Left lung (tissue), 10 donors: Measurements from ENCODE around the gene AHSA1. TPM values are rescaled to one million over a fixed set of nuclear protein-coding genes. Genes with fewer than 3 reads are reported as not detected.

Source experiments
- ATAC-seq: fragments of 200-7000 bp; cut with Tn5 transposase; one replicate; pipeline ENCODE4 v1.9.1; 2020; ENCODE audit warnings: moderate library complexity
- DNase-seq, 4 donors: peaks; one replicate each; pipeline ENCODE4 v3.0.0-alpha.2; 2013 to 2020
- H3K27ac ChIP-seq, 2 donors: fragments of 200-600 bp; sonication (generic) in 1 of 2; one replicate each; pipeline versions ENCODE4 v1.5.0 to v1.8.0; 2020 to 2021
- H3K27me3 ChIP-seq, 2 donors: fragments of 200-600 bp; sonication (generic) in 1 of 2; one replicate each; pipeline versions ENCODE4 v1.5.0 to v1.8.0; 2020 to 2021
- H3K36me3 ChIP-seq, 2 donors: fragments of 200-600 bp; sonication (generic) in 1 of 2; one replicate each; pipeline versions ENCODE4 v1.5.0 to v1.8.0; 2020 to 2021
- H3K4me1 ChIP-seq, 2 donors: fragments of 200-600 bp; one replicate each; pipeline ENCODE4 v1.8.0; 2021
- H3K4me3 ChIP-seq, 2 donors: fragments of 200-600 bp; sonication (generic) in 1 of 2; one replicate each; pipeline versions ENCODE4 v1.5.0 to v1.8.0; 2020 to 2021; ENCODE audit warnings: mild to moderate bottlenecking in 1 of 2
- H3K9me3 ChIP-seq, 2 donors: fragments of 200-600 bp; sonication (generic) in 1 of 2; one replicate each; pipeline versions ENCODE4 v1.5.0 to v1.8.0; 2020 to 2021
- CTCF ChIP-seq, 2 donors: fragments of 200-600 bp; sonication (generic) in 1 of 2; IDR thresholded peaks; one replicate each; pipeline versions ENCODE4 v1.5.0 to v1.8.0; 2021; ENCODE audit warnings: antibody characterized with exemption in 2 of 2
- intact Hi-C, 2 donors: fragments of 100-400 bp; cut with DNase I; formaldehyde crosslinking; loops; one replicate each; pipeline versions ENCODE4 v1.11.2 to v1.14.2; 2022
- polyA plus RNA-seq, 6 donors: library from polyadenylated mRNA; unstranded; fragments of 120-200 nt; gene quantifications; one replicate each; pipeline ENCODE4 v1.2.1, GENCODE V29; 2013; ENCODE audit not compliant: insufficient read length in 6 of 6
- total RNA-seq, 2 donors: library from RNA; stranded (reverse); fragmentation: NEBNext Ultra II Directional; extraction: Animal tissue kit (Norgen Biotek cat#: 25700); gene quantifications; one replicate each; pipeline ENCODE4 v1.2.1, GENCODE V29; 2021
- donor health status: DM: no; HTN: yes; CAD: no.
- donor health status: DM: no; HTN: no; CAD: no.

The AHSA1 gene
- total and polyA plus RNA-seq, 8 donors, result 111 to 203 (median 176) TPM

- DNase-seq (no peak), ATAC-seq (no peak)
- H3K9me3 ChIP-seq, result peaks cover 0 to 7% of the 10 kb centered on the region in 2 donors
- no peaks in the 10 kb centered on the region for H3K4me1 ChIP-seq
- intact Hi-C loops, result no loop called here
- H3K27me3 ChIP-seq, result no peaks in the 10 kb centered on the region
- no peak overlapping the region for H3K27ac ChIP-seq
- TF ChIP-seq CTCF (IDR thresholded peaks at IDR 0.05), result no peak
- no peak overlapping the region for H3K4me3 ChIP-seq
- H3K36me3 ChIP-seq, result peaks cover 0 to 71% of the 10 kb centered on the region in 2 donors
Measured at GRCh38 chr14:77508249-77508648, 50.4 kb downstream of the AHSA1 start.

GRCh38 chr14:77508876-77509275, 51.0 kb downstream of the AHSA1 start:
- intact Hi-C loops, result no loop called here
- H3K4me1 ChIP-seq, result no peaks in the 10 kb centered on the region
- no peaks in the 10 kb centered on the region for H3K27me3 ChIP-seq
- H3K4me3 ChIP-seq, result no peak overlapping the region
- no peak overlapping the region for H3K27ac ChIP-seq
- no peak for ATAC-seq
- H3K9me3 ChIP-seq, result peaks cover 0 to under 1% of the 10 kb centered on the region in 2 donors
- H3K36me3 ChIP-seq, result peaks cover 0 to 78% of the 10 kb centered on the region in 2 donors
- no peak for TF ChIP-seq CTCF (IDR thresholded peaks at IDR 0.05)
- DNase-seq, result no peak

GRCh38 chr14:77509366-77509765, 51.5 kb downstream of the AHSA1 start:
- no peak for TF ChIP-seq CTCF (IDR thresholded peaks at IDR 0.05)
- Histone ChIP-seq H3K36me3 (peaks cover 0 to 83% of the 10 kb centered on the region in 2 donors), H3K27ac (no peak overlapping the region)

GRCh38 chr14:77511486-77512162, 53.7 kb downstream of the AHSA1 start:
- peaks cover 0 to 96% of the 10 kb centered on the region in 2 donors for H3K36me3 ChIP-seq
- TF ChIP-seq CTCF (IDR thresholded peaks at IDR 0.05), result no peak
- no peak overlapping the region for H3K4me3 ChIP-seq
- DNase-seq (no peak), ATAC-seq (no peak)
- no peaks in the 10 kb centered on the region for H3K27me3 ChIP-seq
- no peaks in the 10 kb centered on the region for H3K9me3 ChIP-seq
- H3K27ac ChIP-seq, result no peak overlapping the region
- H3K4me1 ChIP-seq, result no peaks in the 10 kb centered on the region
- intact Hi-C loops, result no loop called here

More at GRCh38 chr14:77509366-77509765, 51.5 kb downstream of the AHSA1 start:
- H3K27me3 ChIP-seq, result no peaks in the 10 kb centered on the region
- no peaks in the 10 kb centered on the region for H3K4me1 ChIP-seq
- no peak for DNase-seq
- H3K9me3 ChIP-seq, result no peaks in the 10 kb centered on the region
- no peak overlapping the region for H3K4me3 ChIP-seq
- no peak for ATAC-seq
- intact Hi-C loops, result no loop called here

- ATAC-seq (no peak), DNase-seq (no peak)
- no peak overlapping the region for H3K4me3 ChIP-seq
- H3K9me3 ChIP-seq, result no peaks in the 10 kb centered on the region
- H3K27ac ChIP-seq, result no peak overlapping the region
- no peak for TF ChIP-seq CTCF (IDR thresholded peaks at IDR 0.05)
- no peaks in the 10 kb centered on the region for H3K4me1 ChIP-seq
- peaks cover 0 to 97% of the 10 kb centered on the region in 2 donors for H3K36me3 ChIP-seq
- no peaks in the 10 kb centered on the region for H3K27me3 ChIP-seq
- intact Hi-C loops, result no loop called here
Measured at GRCh38 chr14:77516126-77516525, 58.2 kb downstream of the AHSA1 start.

Other genes starting within 250 kb of the AHSA1 start
- not detected for gene NGB, start 186.9 kb upstream of the AHSA1 start, total RNA-seq
- gene NGB, start 186.9 kb upstream of the AHSA1 start, polyA plus RNA-seq, result not detected
- 10 to 100 TPM; 29.3 to 32.8 TPM for gene POMT2, start 137.2 kb upstream of the AHSA1 start, total RNA-seq
- 10 to 100 TPM; 25.5 to 34.3 (median 31.7) TPM for gene POMT2, start 137.2 kb upstream of the AHSA1 start, polyA plus RNA-seq
- 10 to 100 TPM; 11.6 to 13.6 TPM for gene GSTZ1, start 137.1 kb upstream of the AHSA1 start, total RNA-seq
- 10 to 100 TPM; 14.9 to 26.7 (median 20.5) TPM for gene GSTZ1, start 137.1 kb upstream of the AHSA1 start, polyA plus RNA-seq
- 10 to 100 TPM; 12.7 to 15.9 TPM for gene TMED8, start 81.0 kb upstream of the AHSA1 start, total RNA-seq
- gene TMED8, start 81.0 kb upstream of the AHSA1 start, polyA plus RNA-seq, result 10 to 100 TPM; 15.1 to 19.8 (median 17.3) TPM
- gene SAMD15, start 80.7 kb upstream of the AHSA1 start, total RNA-seq, result 1 to 10 TPM; 1.7 to 2.2 TPM
- 1 to 10 TPM; 3.6 to 5.7 (median 4.5) TPM for gene SAMD15, start 80.7 kb upstream of the AHSA1 start, polyA plus RNA-seq
- gene NOXRED1, start 34.6 kb upstream of the AHSA1 start, total RNA-seq, result under 1 TPM; 0.26 to 0.45 TPM
- gene NOXRED1, start 34.6 kb upstream of the AHSA1 start, polyA plus RNA-seq, result 1 to 10 TPM; 1.4 to 2.5 (median 2.0) TPM
- 10 to 100 TPM; 15.4 to 16.3 TPM for gene VIPAS39, start 492 bp upstream of the AHSA1 start, total RNA-seq
- 10 to 100 TPM; 28.3 to 40.4 (median 31.6) TPM for gene VIPAS39, start 492 bp upstream of the AHSA1 start, polyA plus RNA-seq
- not detected for gene ISM2, start 40.7 kb downstream of the AHSA1 start, total RNA-seq
- gene ISM2, start 40.7 kb downstream of the AHSA1 start, polyA plus RNA-seq, result under 1 TPM in 1 of 6 donors, not detected in 5; 0.17 TPM
- 10 to 100 TPM; 40.7 to 44.0 TPM for gene SPTLC2, start 158.5 kb downstream of the AHSA1 start, total RNA-seq
- 10 to 100 TPM; 32.9 to 39.0 (median 36.5) TPM for gene SPTLC2, start 158.5 kb downstream of the AHSA1 start, polyA plus RNA-seq
- 1 to 10 TPM; 8.6 to 8.8 TPM for gene ALKBH1, start 249.9 kb downstream of the AHSA1 start, total RNA-seq
- 10 to 100 TPM; 14.6 to 18.8 (median 15.2) TPM for gene ALKBH1, start 249.9 kb downstream of the AHSA1 start, polyA plus RNA-seq